H9 (cell line): ENCODE measurements around the gene HES1. TPM values are rescaled to one million over a fixed set of nuclear protein-coding genes. Genes with fewer than 3 reads are reported as not detected.

ENCODE experiments used
- DNase-seq: peaks from one replicate; pipeline ENCODE4 v3.0.0-alpha.2; 2017
- H2AFZ ChIP-seq: one replicate; pipeline ENCODE4 v1.6.1; 2013; ENCODE audit warnings: mild to moderate bottlenecking, low read length, control low read depth, moderate library complexity
- H2AK5ac ChIP-seq: 2 replicates; pipeline ENCODE4 v1.6.1; 2013; ENCODE audit warnings: low read length, control low read depth, mixed read lengths; ENCODE audit not compliant: insufficient read length
- H2BK120ac ChIP-seq: one replicate; pipeline ENCODE4 v1.6.1; 2013; ENCODE audit warnings: low read depth, mild to moderate bottlenecking, low read length, control low read depth, inconsistent platforms; ENCODE audit not compliant: poor library complexity, severe bottlenecking
- H2BK12ac ChIP-seq: 2 replicates; pipeline ENCODE4 v1.6.1; 2013; ENCODE audit warnings: low read length, control low read depth, mixed read lengths, low read depth; ENCODE audit not compliant: insufficient read length
- H2BK15ac ChIP-seq: 2 replicates; pipeline ENCODE4 v1.6.1; 2013; ENCODE audit warnings: low read depth, low read length, control low read depth
- H2BK20ac ChIP-seq: one replicate; pipeline ENCODE4 v1.6.1; 2013; ENCODE audit warnings: low read depth, mild to moderate bottlenecking, low read length, control low read depth, inconsistent platforms; ENCODE audit not compliant: poor library complexity, severe bottlenecking
- H2BK5ac ChIP-seq: 2 replicates; pipeline ENCODE4 v1.6.1; 2013; ENCODE audit warnings: low read length, control low read depth, mixed read lengths; ENCODE audit not compliant: insufficient read length
- H3K14ac ChIP-seq: 2 replicates; pipeline ENCODE4 v1.6.1; 2013; ENCODE audit warnings: low read length, control low read depth; ENCODE audit not compliant: insufficient read depth
- H3K18ac ChIP-seq: 2 replicates; pipeline ENCODE4 v1.6.1; 2013; ENCODE audit warnings: low read depth, mild to moderate bottlenecking, mixed read lengths, low read length, control low read depth; ENCODE audit not compliant: insufficient read length
- H3K23ac ChIP-seq: 2 replicates; pipeline ENCODE4 v1.6.1; 2013; ENCODE audit warnings: low read length, control low read depth, mixed read lengths, low read depth; ENCODE audit not compliant: insufficient read length
- H3K23me2 ChIP-seq: 2 replicates; pipeline ENCODE4 v1.6.1; 2013; ENCODE audit warnings: low read depth, mild to moderate bottlenecking, mixed read lengths, low read length, control low read depth; ENCODE audit not compliant: insufficient read length, poor library complexity, severe bottlenecking
- H3K27ac ChIP-seq: 2 replicates; pipeline ENCODE4 v1.5.1; 2013; ENCODE audit warnings: low read length, control low read depth, mixed read lengths, low read depth; ENCODE audit not compliant: insufficient read length
- H3K27me3 ChIP-seq: 2 replicates; pipeline ENCODE4 v1.6.1; 2013; ENCODE audit warnings: low read length, control low read depth, inconsistent platforms; ENCODE audit not compliant: insufficient read depth
- H3K4ac ChIP-seq: 2 replicates; pipeline ENCODE4 v1.6.1; 2013; ENCODE audit warnings: low read depth, mild to moderate bottlenecking, control low read depth, inconsistent platforms, low read length, moderate library complexity
- H3K4me1 ChIP-seq: 2 replicates; pipeline ENCODE4 v1.6.1; 2013; ENCODE audit warnings: low read length, control low read depth, inconsistent platforms; ENCODE audit not compliant: insufficient read depth
- H3K4me2 ChIP-seq: 2 replicates; pipeline ENCODE4 v1.6.1; 2013; ENCODE audit warnings: low read length, control low read depth, mixed read lengths; ENCODE audit not compliant: insufficient read length, insufficient read depth
- H3K56ac ChIP-seq: 2 replicates; pipeline ENCODE4 v1.6.1; 2013; ENCODE audit warnings: low read depth, mild to moderate bottlenecking, mixed read lengths, low read length, control low read depth; ENCODE audit not compliant: insufficient read length
- H3K79me1 ChIP-seq: 2 replicates; pipeline ENCODE4 v1.6.1; 2013; ENCODE audit warnings: low read depth, mild to moderate bottlenecking, moderate library complexity, low read length, control low read depth, inconsistent platforms; ENCODE audit not compliant: insufficient read depth, poor library complexity, severe bottlenecking
- H3K79me2 ChIP-seq: 2 replicates; pipeline ENCODE4 v1.6.1; 2013; ENCODE audit warnings: low read length, control low read depth, inconsistent platforms; ENCODE audit not compliant: insufficient read depth
- H3K9ac ChIP-seq: 2 replicates; pipeline ENCODE4 v1.6.1; 2013; ENCODE audit warnings: low read length, control low read depth, mixed read lengths; ENCODE audit not compliant: insufficient read length; ENCODE audit errors: extremely low read depth
- H3K9me3 ChIP-seq: one replicate; pipeline ENCODE4 v1.6.1; 2013; ENCODE audit warnings: low read depth, low read length, inconsistent platforms; ENCODE audit not compliant: control insufficient read depth
- H3T11ph ChIP-seq: one replicate; pipeline ENCODE4 v1.6.1; 2013; ENCODE audit warnings: mild to moderate bottlenecking, low read length, control low read depth, inconsistent platforms
- H4K20me1 ChIP-seq: one replicate; pipeline ENCODE4 v1.6.1; 2013; ENCODE audit not compliant: control insufficient read depth, insufficient read length, insufficient read depth
- H4K5ac ChIP-seq: 2 replicates; pipeline ENCODE4 v1.6.1; 2013; ENCODE audit warnings: low read depth, mild to moderate bottlenecking, mixed read lengths, low read length, control low read depth; ENCODE audit not compliant: insufficient read length
- H4K8ac ChIP-seq: replicated peaks from 2 replicates; pipeline ENCODE4 v1.6.1; 2013; ENCODE audit warnings: low read length, control low read depth, mixed read lengths, low read depth; ENCODE audit not compliant: insufficient read length
- H4K91ac ChIP-seq: 2 replicates; pipeline ENCODE4 v1.6.1; 2013; ENCODE audit warnings: low read depth, mild to moderate bottlenecking, moderate library complexity, mixed read lengths, low read length, control low read depth; ENCODE audit not compliant: insufficient read length
- H3K27ac Mint-ChIP-seq, 3 experiments: 2 replicates in 2 of 3; 3 replicates in 1 of 3; pipeline ENCODE4 v1.8.0; 2020 to 2021; ENCODE audit warnings: mixed read lengths in 3 of 3, mild to moderate bottlenecking in 1 of 3, moderate library complexity in 1 of 3
- H3K27me3 Mint-ChIP-seq: 2 replicates; pipeline ENCODE4 v1.8.0; 2021; ENCODE audit warnings: low read depth, mild to moderate bottlenecking, moderate library complexity, mixed read lengths
- H3K36me3 Mint-ChIP-seq, 3 experiments: 2 replicates in 2 of 3; 3 replicates in 1 of 3; pipeline ENCODE4 v1.8.0; 2020 to 2021; ENCODE audit warnings: low read depth in 3 of 3, mixed read lengths in 3 of 3; ENCODE audit not compliant: insufficient read depth in 1 of 3
- H3K4me1 Mint-ChIP-seq, 2 experiments: 2 replicates each; pipeline ENCODE4 v1.8.0; 2020; ENCODE audit warnings: mixed read lengths in 2 of 2
- H3K4me3 Mint-ChIP-seq, 2 experiments: 2 replicates in 1 of 2; 3 replicates in 1 of 2; pipeline ENCODE4 v1.8.0; 2020 to 2021; ENCODE audit warnings: mild to moderate bottlenecking in 2 of 2, mixed read lengths in 2 of 2, moderate library complexity in 1 of 2
- H3K9me3 Mint-ChIP-seq, 2 experiments: 2 replicates in 1 of 2; 3 replicates in 1 of 2; pipeline ENCODE4 v1.8.0; 2020; ENCODE audit warnings: mild to moderate bottlenecking in 2 of 2, mixed read lengths in 2 of 2, moderate library complexity in 1 of 2
- CTCF ChIP-seq: fragments of 200-600 bp; sonication (generic); conservative IDR thresholded peaks from 3 replicates; pipeline ENCODE4 v1.8.0; 2021; ENCODE audit warnings: antibody characterized with exemption, mild to moderate bottlenecking
- WGBS: extraction: QIAGEN DNeasy Blood & Tissue Kit; methylation state at CpG from one replicate; pipeline ENCODE4 v1.1.7; 2013; ENCODE audit warnings: missing lambda C conversion rate, low lambda C conversion rate, mixed read lengths; ENCODE audit not compliant: insufficient read length; ENCODE audit errors: extremely low coverage; 5-methylcytosine and 5-hydroxymethylcytosine counted together
- total RNA-seq: library from RNA; stranded (reverse); gene quantifications from 2 replicates; pipeline ENCODE4 v1.2.1, GENCODE V29; 2021

The HES1 gene
- total RNA-seq, 1 experiment from 2014 or later: 23.2 TPM

- DNase-seq: no peak
- Histone ChIP-seq H2BK15ac (no peak overlapping the region), H3K18ac (no peak overlapping the region), H2BK5ac (no peak overlapping the region), H4K20me1 (no peaks in the 10 kb centered on the region), H3K4me1 (no peaks in the 10 kb centered on the region), H3K79me1 (no peaks in the 10 kb centered on the region), H2BK20ac (no peak overlapping the region), H3K56ac (no peak overlapping the region), H2BK120ac (no peak overlapping the region), H3K9ac (no peak overlapping the region), H3K9me3 (no peaks in the 10 kb centered on the region), H3T11ph (no peak overlapping the region), H3K14ac (no peak overlapping the region), H3K79me2 (no peaks in the 10 kb centered on the region), H2BK12ac (no peak overlapping the region), H4K91ac (no peak overlapping the region), H3K4me2 (no peak overlapping the region), H3K23ac (no peak overlapping the region), H2AK5ac (no peak overlapping the region), H3K27me3 (no peaks in the 10 kb centered on the region), H3K4ac (no peak overlapping the region), H2AFZ (no peak overlapping the region), H3K27ac (no peak overlapping the region), H4K5ac (no peak overlapping the region), H4K8ac (no peak overlapping the region), H3K23me2 (no peaks in the 10 kb centered on the region)
- Mint-ChIP-seq H3K36me3 (no peaks in the 10 kb centered on the region), H3K9me3 (no peaks in the 10 kb centered on the region), H3K4me3 (no peak overlapping the region), H3K4me1 (peaks cover 0 to 9% of the 10 kb centered on the region in 2 experiments; a peak in 3 of 4 replicates), H3K27me3 (peaks cover 29% of the 10 kb centered on the region), H3K27ac (no peak overlapping the region)
- no peak for TF ChIP-seq CTCF
- WGBS: no CpG with 5 or more reads among the region's 8 CpGs
Observed at GRCh38 chr3:194121891-194122631, 13.9 kb upstream of the HES1 start.
